Colon (tissue), 2 donors: ENCODE results near the gene GRAMD4.

ENCODE experiments used
- FAIRE-seq: peaks from 2 replicates; lab custom pipeline; 2012; peaks lifted over from hg19 to GRCh38; lab: Jason Lieb, UNC
- donor health status: control.
- donor health status: control.

GRAMD4 gene, protein sequence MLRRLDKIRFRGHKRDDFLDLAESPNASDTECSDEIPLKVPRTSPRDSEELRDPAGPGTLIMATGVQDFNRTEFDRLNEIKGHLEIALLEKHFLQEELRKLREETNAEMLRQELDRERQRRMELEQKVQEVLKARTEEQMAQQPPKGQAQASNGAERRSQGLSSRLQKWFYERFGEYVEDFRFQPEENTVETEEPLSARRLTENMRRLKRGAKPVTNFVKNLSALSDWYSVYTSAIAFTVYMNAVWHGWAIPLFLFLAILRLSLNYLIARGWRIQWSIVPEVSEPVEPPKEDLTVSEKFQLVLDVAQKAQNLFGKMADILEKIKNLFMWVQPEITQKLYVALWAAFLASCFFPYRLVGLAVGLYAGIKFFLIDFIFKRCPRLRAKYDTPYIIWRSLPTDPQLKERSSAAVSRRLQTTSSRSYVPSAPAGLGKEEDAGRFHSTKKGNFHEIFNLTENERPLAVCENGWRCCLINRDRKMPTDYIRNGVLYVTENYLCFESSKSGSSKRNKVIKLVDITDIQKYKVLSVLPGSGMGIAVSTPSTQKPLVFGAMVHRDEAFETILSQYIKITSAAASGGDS

DNA sequence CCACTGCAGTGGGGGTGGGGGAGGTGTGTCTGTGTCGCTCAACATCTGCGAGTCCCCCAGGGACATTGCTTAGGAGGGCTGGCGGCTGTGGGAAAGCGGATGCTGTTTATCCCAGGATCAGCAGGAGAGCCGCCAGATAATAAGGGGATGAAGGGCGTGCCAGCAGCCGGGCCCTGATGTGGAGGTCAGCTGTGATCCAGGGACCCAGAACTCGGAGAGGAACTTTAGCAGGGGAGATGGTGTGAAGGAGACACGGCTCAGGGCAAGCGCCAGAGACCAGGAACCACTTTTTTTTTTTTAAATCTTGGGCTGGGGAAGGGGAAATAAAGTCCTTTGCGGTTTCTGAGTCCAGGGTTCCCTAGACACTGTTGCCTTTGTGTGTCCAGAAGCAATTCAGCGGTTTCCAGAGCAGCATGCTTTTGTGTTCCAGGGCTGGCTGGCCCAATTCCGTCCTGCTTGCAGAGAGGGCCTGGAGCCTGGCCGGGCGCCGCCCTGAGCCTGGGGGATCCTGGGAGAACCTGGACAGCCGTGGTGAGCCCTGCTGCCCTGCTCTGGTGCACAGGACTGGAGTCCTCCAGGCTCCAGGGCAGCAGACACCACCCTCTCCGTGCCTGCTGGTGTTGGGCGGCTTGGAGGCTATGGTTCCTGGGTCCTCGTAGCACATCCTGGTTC lies at the start of gene GRAMD4:
Gene GRAMD4, plus strand, starts transcription at position 557 of the 672 bp plus-strand sequence. CDS start 6,414 bp downstream, outside the sequence.
- FAIRE-seq = no peak

DNA sequence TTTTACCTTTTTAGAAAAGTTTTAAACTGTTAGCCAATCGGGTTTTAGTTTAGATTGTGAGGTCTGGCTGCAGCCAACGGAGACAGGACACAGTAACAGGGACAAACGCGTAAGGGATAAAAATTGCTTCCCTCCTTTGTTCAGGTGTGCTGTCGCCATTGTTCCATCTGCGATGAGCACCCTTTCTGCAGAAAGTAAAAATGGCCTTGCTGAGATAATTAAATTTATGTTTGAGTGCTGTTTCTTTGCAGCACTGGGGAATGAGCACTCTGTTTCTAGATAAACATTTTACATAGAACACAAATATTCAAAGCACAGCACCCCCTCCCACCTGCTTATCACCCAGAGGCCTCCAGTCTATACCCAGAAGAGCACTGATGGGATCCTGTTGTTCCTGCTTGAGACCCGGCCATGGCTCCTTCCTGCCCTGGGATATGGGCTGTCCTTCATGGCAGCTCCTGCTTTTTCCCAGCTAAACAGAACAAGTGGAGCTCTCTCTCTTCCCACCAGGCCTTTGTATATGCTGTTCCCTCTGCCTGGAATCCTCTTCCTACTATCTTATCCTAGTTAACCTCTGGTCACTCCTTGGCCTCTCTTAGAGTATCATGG lies 48.4 kb upstream of the GRAMD4 start:
- no peak for FAIRE-seq

DNA sequence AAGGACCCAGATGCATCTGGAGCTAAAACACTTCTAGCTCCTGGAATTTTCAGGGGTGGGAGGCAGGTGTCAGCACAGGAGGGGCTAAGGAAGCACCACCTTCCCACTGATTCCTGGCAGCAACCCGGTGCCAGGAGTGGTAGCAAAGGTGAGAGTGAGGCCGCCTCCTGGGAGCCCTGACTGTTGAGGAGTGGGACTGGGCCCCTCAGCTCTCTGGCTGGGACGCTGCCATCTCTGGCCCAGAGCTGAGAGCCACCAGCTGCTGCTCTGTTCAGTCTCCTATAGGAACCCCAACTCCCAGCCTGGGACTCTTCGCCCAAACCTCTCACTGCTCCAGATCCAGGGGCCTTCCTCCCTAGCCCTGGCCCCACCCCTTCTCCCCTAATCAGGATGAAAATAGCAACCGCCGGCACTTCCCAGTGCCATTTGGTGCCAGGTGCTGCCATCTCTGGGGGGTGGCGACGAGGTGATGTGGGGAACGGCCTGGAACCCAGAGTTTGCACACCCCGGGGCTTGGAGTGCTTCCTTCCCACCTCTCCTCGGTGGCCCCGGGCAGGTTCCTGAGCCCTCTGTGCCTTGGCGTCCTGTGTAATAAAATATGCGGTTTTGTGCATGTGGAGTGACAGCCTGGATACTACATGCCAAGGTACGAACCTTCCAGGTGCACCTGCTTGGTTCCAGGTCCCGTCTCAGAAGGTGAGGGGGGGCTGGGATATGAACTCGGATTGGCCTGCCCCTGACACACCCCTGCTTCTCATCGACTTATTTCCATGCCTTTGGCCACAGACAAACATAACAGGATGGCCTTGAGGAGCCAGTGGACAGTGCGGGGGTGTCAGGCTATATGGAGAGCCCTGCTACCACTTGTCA lies 47.0 kb upstream of the GRAMD4 start:
- no peak for FAIRE-seq

DNA sequence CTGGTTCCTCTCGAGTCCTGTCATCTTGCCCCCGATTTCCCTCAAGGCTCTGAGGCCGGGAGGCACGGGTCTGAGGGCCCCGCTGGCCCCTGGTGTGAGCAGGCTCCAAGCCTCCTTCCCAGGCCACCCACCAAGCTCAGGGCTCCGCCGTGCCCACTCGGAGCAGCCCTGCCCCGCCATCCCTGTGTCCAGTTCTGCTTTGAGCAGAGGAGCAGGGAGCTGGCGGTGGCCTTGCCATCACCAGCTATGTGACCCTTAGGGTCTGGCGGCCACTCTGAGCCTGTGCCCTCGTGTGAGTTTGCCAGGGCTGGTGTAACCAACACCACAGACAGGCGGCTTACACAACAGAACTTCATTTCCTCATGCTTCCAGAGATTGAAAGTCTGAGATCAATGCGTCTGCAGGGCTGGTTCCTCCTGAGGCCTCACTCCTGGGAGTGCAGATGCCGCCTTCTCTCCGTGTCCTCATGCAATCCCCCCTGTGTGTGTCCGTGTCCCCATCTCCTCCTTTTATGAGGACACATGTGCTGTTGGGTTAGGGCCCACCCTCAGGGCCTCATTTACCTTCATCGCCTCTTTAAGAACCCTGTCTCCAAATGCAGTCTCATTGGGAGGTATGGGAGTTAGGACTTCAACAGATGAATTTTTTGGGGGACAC lies 46.3 kb upstream of the GRAMD4 start:
- FAIRE-seq = no peak

DNA sequence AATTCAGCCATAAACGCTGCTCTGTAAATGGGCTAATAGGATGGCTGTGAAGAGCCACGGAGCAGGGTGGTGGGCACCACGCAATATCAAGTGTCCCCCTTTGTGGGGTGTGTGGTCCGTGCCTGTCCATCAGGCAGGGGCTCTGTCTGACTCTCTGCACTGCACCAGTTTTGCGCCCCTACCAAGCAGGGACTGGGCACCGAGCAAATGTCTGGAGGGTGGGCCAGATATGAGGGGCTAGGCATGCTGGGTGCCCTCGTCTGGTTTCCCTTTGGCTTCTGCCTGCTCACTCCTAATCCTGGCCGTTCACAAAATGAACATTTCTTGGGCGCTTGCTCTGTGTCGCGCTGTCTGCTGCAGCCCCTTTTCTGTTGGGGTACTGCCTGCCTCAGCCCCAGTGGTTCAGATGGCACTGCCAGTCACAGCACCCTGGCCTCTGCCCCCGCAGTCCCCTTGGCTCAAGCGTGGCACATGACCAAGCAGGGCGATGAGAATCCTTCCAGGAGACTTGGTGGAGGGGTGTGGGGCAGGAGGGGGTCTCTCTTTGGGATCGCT lies 45.7 kb upstream of the GRAMD4 start:
- no peak for FAIRE-seq

DNA sequence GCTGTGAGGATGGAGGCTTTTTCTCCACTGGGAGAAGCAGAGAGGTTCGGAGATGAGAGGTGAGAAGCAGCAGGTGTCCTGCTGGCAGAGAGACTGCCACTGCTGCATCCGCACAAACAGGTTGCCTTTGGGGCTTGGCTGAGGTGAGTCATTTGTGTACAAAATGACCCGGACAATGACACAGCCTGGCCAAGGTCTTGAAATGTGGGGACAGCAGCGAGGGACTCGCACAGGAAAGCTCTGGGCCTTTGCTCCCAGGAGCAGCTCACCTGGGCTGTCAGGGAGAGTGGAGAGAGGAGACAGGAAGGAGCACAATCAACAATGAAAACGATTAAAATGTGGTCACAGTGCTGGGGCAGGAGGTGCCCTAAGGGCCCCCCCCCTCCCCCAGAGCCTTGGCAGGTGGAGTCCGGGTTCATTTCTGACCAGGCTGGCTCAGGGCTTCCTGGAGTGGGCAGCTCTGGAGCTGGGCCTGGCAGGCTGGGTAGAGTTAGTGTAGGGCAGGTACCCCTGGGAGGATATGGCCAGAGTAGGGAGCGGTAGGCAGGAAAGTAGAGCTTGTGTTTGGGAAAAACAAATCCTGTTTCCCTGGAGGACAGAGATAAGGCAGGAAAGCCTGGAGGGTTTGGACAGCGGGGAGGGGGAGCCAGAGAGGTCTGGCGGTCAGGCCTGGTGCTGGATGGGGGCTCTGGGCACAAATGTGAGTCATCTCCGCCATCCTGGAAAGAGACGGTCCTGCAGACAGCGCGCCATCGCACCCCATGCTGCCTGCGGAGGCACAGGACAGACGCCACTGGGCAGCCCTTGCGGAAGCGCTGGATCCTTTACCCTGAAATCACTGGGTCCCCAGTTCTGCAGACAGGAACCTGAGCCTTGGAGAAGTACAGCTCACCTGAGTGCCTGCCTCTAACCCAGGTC lies 44.9 kb upstream of the GRAMD4 start:
- FAIRE-seq = no peak

DNA sequence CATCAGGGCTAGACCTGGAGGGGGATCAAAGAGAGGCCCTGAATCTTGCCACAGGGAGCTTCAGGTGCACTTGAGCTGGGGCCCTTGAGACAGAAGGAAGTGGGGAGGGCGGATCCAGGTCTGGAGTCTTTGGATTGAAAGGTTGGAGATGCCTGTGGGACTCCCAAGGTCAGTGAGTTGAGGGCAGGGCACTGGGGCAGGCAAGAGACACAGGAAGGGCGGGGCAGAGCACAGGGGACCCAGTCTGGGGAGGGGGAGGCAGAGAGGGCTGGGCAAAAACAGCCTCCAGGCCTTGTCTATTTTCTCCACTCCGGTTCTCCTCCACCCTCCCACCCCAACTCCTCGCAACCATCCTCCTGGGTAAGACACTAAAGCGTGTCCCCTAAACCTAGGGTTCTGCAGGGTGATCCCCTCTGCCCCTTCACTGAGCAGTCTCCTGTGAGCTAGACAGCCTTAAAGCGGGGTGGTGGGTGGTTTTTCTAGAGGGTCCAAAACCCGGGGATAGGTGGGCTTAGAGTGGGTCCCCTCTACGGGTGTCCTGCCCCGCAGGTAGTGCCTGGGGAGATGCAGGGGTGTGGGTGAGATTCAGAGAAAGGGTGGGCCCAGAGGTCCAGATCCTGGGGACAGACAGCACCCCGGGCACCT lies 44.2 kb upstream of the GRAMD4 start:
- FAIRE-seq = no peak

DNA sequence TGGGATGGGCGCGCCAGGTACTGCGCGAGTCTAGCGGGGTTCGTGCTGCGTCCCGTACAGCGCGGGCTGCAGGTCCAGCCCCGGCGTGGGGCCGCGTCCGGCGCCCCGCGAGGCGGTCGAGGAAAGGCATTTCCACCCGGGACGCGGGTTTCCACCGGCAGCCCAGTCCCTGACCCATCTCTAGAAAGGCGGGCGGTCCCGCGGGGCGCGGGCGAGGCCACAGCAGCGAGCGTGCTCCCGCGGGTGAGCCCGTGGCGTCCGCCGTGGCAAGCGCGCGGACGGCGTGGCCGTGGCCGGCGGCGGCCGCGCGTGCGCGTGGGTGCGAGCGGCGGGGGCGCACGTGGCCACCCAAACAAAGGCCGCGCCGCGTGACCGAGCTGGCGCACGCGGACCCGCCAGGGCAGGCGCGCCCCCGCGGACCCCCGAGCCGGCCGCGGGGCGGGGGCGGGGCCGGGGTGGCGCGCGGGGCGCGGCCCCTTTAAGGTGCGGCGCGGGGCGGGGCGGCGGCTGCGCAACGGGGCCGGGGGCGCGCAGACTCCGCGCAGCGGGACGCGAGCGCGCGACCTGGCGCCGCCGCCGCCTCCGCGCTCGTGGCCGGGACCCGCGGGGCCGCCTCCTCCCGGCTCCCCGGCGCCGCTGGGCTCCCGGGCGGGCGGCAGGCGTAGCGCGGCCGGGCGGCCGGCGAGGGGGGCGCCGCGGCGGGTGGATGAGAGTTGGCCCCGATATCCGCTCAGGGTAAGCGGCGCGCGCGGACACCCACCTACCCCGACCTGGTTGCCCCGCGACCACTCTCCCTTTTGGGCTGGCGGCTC lies 43.4 kb upstream of the GRAMD4 start:
- FAIRE-seq = no peak

DNA sequence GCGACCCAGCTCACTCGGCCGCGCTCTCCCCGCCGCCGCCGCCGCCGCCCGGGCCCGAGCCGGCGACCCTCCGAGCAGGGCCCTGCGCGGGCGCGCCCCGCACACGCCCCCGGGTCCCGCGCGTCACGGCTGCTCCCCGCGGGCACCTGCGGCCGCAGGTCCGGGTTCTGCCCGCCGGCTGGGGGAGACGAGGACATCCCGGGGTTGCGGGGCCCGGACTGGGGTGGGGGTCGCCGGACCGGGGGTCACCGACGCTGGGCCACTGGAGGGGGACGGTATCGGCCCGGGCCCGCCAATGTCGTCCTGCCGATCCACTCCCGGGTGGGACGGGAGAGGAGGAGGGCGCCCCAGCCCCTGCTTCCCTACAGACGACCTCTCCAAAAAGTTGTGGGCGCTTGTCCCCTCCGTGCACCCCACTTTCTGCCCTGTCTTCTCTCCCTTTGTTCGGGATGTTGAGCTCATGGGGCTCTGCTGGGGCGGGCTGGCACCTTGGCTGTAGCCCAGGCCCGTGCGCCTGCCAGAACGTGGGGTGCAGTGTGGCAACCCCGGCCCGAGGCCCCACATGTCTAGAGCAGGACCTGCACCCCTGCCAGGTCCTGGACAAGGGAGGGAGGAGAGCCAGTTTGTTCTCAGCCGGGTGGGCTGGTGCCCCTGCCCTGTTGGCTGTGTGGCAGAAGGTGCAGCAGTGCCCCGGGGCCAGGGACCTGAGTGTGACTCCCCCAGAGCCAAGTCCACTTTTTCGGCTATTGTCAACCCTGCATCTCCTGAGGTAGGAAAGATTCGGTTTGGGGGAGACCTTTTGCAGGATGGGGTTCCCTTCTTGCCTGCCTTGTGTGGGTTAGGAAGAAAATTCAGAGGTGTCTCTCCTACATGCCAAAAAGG lies 42.6 kb upstream of the GRAMD4 start:
- FAIRE-seq = no peak

DNA sequence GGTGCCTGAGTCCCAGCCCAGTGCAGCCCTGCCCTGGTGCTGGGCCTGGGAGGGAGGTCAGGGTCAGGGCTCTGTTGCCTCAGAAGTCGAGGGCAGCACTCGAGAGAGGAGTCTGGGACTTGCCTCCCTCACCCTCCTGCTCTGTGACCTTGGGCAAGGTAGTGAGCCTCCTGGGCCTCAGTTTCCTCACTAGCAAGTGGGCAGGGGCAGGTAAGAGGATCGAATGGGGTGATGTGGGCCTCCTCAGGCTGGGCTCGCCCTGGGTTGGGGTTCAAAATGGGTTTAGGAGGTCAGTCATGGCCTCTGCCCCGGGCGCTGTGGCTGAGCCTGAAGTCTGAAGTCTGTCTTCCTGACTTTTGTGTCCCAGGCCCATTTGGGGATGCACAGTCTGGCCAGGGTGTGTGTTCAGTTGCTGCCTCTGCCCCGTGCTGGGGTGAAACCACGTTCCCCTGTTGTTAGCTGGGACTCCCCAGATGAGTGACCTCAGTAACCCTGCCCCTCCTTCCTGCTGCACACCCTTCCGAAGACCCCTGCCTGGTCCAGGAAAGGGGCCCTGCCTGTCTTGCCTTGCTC lies 41.8 kb upstream of the GRAMD4 start:
- FAIRE-seq = no peak

DNA sequence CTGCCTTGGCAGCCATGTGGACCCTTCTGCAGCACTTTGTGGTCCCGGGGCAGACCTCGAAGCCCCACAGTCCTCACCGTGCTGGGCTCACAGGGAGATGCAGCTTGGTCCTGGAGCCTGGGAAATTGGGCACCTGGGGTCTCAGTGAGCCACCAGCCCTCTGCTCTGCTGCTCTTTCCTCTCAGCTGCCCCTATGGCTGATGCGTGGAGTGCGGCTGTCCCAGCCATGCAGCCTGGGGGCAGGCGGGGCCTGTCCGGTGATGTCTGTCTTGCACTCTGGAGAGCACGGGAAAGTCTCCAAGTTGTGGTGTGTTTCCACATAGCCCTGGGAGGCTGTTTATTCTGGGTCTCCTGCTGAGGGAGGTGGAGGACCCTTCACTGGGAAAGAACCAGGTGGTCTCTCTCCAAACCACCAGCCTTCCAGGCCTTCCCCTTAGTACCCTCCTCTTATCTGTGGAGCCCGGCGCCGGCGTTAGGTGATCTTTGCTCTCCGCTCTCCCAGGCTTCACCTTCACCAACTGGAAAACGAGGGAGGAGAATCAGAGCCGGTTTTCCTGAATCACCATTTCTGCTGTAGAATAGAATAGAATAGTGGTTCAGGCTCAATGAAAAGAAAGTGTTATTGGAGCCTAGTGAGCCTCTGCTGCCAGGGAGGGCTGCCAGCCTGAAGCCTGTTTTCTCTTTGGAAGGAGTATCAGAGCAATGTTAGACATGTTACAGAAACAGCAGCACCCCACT lies 41.2 kb upstream of the GRAMD4 start:
- no peak for FAIRE-seq

DNA sequence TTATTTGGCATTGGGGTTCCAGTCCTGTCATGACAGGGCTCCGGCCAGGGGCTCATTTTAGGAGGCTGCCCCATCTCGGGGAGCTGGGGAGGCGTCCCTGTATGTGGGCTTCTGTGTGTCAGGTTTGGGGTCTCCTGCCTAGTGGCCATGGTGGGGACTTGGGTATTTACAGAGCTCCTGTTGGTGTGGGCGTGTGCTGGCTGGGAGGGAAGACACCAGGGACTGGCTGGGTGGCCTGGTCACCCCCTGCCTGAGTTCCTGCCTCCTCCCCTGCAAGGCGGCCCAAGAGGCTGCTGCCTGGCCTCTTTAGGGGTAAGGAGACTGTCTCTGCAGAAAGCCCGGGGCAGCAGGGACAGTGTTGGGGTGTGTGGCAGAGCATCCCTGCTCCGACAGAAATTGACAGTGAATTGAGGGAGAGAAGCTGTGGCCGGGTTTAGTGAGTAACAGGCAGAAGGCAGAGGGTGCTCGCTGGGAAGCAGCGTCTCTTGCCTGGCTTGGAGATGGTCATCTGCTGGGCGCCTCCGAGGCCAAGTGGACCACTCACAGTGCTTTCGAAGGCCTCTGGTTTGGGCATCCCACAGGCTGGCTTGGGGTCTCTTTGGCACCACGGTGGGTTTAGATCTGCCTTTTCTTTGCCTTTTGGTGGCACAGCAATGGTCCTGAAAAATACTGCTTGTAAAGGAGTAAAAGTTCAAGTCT lies 40.3 kb upstream of the GRAMD4 start:
- FAIRE-seq = no peak

DNA sequence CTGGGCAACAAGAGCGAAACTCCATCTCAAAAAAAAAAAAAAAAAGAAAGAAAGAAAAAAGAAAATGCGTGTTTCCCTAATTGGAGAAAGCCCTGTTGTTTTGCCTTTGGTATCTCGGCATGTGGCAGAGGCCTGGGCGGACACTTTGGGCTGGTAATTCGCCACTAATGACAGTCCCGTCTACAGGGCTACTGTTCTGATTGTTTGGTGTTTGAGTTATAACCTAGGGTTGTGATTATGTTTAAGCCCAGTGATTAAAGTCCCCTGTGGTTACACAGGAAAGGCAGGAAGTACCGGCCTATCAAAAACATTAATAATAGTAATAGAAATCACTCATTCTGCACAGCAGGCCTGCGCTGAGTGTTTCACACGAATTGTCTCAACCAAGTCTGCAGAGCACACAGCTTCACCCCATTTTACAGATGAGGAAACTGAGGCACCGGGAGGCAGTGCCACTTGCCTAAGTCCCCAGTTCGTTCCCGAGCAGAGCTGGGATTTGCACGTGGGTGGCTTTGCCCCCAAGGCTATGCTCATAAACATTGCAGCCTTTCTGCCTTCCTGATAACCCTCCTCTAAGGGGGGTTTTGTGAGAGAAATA lies 39.1 kb upstream of the GRAMD4 start:
- no peak for FAIRE-seq

DNA sequence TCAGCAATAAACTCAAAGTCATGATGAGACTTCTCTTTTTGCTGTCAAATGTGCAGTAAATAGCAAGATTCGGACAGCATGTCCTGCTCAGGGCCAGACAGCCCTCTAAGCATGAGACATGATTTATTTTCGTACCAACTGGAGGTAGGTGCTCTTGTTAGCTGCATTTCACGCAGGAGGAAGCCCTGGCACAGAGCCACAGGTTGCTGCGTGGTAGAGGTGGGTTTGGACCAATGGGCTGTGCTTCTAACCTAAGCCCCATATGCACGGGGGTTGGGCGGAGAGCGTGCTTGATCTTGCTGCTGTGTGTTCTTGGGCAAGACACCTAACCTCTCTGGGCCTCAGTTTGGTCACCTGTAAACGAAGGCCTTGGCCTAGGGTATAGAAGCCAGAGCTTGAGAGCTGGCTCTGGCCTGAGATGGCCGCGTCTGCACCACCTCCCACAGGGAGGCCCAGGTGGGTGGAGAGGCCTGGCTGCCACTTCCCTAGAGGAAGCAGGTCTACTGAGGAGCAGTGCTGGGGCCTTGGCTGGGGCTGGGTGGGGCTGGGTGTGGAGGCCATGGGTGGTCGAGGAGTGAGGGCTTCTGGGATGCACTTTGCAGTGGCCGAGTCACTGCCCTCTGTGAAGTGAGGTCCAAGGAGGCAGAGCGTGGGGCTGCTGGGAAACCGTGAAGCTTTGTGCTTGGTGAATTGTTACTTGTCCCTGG lies 38.5 kb upstream of the GRAMD4 start:
- no peak for FAIRE-seq
